ENCODE measurements around the gene SNX14. TPM values are rescaled to one million over a fixed set of nuclear protein-coding genes. Genes with fewer than 3 reads are reported as not detected.

Gene SNX14
- polyA plus RNA-seq, 1 of the 3 experiments (the other 2 are of a cell fraction): 40.4 TPM

- TF ChIP-seq EZH2phosphoT487 (IDR thresholded peaks at IDR 0.05; ENCODE audit: borderline replicate concordance, low read depth) (no peak), MAX (IDR thresholded peaks at IDR 0.05; ENCODE audit: low read depth) (no peak), CTCF (IDR thresholded peaks at IDR 0.05) (no peak), FOSL2 (IDR thresholded peaks at IDR 0.05; ENCODE audit: borderline replicate concordance, low read depth) (no peak), SMC3 (IDR thresholded peaks at IDR 0.05; ENCODE audit: low read depth, low read length) (no peak), ZBTB33 (IDR thresholded peaks at IDR 0.05; ENCODE audit: borderline replicate concordance, low read depth) (no peak), TCF12 (IDR thresholded peaks at IDR 0.05) (no peak), RAD21 (IDR thresholded peaks at IDR 0.05; ENCODE audit: low read length) (no peak), ELF1 (IDR thresholded peaks at IDR 0.05) (no peak), GABPA (IDR thresholded peaks at IDR 0.05; ENCODE audit: low read depth) (no peak)
- TF ChIP-seq, protein P1, sequence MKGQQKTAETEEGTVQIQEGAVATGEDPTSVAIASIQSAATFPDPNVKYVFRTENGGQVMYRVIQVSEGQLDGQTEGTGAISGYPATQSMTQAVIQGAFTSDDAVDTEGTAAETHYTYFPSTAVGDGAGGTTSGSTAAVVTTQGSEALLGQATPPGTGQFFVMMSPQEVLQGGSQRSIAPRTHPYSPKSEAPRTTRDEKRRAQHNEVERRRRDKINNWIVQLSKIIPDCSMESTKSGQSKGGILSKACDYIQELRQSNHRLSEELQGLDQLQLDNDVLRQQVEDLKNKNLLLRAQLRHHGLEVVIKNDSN (IDR thresholded peaks at IDR 0.05; ENCODE audit: borderline replicate concordance, low read depth): no peak
These were observed 43.9 kb upstream of the SNX14 start (continued) for GRCh38 chr6:85637579-85637978.

DNA sequence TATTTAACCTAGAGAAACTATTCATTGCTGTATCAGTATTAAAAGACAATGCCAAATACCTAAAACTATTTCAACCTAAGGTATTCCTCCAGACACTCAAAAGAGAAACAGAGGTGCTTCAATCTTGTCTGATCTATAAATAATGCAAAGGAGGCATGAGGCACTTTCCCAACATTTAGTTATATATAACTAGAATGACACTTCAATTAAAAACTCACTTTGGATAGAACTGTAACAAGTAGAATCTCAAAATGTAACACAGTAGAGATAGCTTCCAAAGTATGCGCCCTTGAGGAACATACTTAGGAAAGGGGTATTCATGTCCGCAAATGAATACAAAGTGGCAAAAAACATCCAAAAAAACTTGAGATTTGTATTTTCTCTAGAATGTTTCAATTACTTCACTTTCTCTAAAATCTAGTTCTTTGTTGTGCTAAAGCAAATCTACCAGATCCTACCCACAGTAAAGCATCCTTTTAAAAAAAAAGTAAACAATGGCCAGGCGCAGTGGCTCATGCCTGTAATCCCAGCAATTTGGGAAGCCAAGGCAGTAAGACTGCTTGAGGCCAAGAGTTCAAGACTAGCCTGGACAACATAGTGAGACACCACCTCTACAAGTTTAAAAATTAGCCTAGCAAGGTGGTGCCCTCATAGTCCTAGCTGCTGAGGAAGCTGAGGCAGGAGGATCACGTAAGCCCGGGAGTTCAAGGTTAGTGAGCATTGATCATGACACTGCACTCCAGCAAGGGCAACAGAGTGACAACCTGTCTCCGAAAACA is 38.7 kb upstream of the SNX14 start:
- H3K4me3 ChIP-seq (ENCODE audit: low read depth in 2 of 2, low read length in 1 of 2): no peak overlapping the region
- H3K27me3 ChIP-seq (ENCODE audit: insufficient read depth): no peaks in the 10 kb centered on the region
- H3K9ac ChIP-seq: no peak overlapping the region
- no peak overlapping the region for H3K27ac ChIP-seq (ENCODE audit: low read depth in 2 of 2, low read length in 1 of 2)
- no peaks in the 10 kb centered on the region for H3K9me2 ChIP-seq
- peaks cover 71 to 86% of the 10 kb centered on the region in 2 experiments for H3K36me3 ChIP-seq (replicated peaks in 1 of 2; ENCODE audit: control insufficient read depth in 1 of 2, insufficient read depth in 2 of 2, low read length in 1 of 2)
- WGBS (ENCODE audit: low lambda C conversion rate): 95% methylated on average over 6 of the region's 6 CpGs
- H4K20me1 ChIP-seq (ENCODE audit: insufficient read depth): peaks cover 86% of the 10 kb centered on the region
- POLR2A ChIA-PET: interaction anchor here (2.9 kb wide), 1 partner anchor 11 kb away, joined by 12 read pairs; the partner anchor contains the start of gene SYNCRIP
- no peaks in the 10 kb centered on the region for H3K4me1 ChIP-seq (ENCODE audit: control insufficient read depth in 1 of 2, insufficient read depth in 2 of 2, low read depth in 1 of 2, low read length in 1 of 2)
- H3K79me2 ChIP-seq (ENCODE audit: insufficient read depth): peaks cover 100% of the 10 kb centered on the region
- H3K9me3 ChIP-seq: no peaks in the 10 kb centered on the region
- no peak overlapping the region for H3K4me2 ChIP-seq
- DNase-seq: no peak
- no peak overlapping the region for H2AFZ ChIP-seq (ENCODE audit: low read depth)
- H3F3A ChIP-seq (replicated peaks; ENCODE audit: insufficient read depth): peaks cover 3% of the 10 kb centered on the region
- CTCF ChIA-PET: interaction anchor here (1.1 kb wide), 1 partner anchor 47 kb away, joined by 3 read pairs; no protein-coding TSS in a partner anchor
- no peak for TF ChIP-seq FOXJ3 (CRISPR knock-in tag; IDR thresholded peaks at IDR 0.05)
- TF ChIP-seq RAD21 (IDR thresholded peaks at IDR 0.05; ENCODE audit: low read length): no peak
- TF ChIP-seq REST (IDR thresholded peaks at IDR 0.05; ENCODE audit: low read depth, low read length): no peak
- no peak for TF ChIP-seq GATA2 (CRISPR knock-in tag; IDR thresholded peaks at IDR 0.05)
- TF ChIP-seq, protein P1 (IDR thresholded peaks at IDR 0.05; ENCODE audit: borderline replicate concordance, low read depth): no peak
- TF ChIP-seq IRF3 (IDR thresholded peaks at IDR 0.05; ENCODE audit: low read depth, low read length): no peak
- no peak for TF ChIP-seq TEAD4 (IDR thresholded peaks at IDR 0.05; ENCODE audit: borderline replicate concordance, insufficient read depth)
- TF ChIP-seq, protein P2, sequence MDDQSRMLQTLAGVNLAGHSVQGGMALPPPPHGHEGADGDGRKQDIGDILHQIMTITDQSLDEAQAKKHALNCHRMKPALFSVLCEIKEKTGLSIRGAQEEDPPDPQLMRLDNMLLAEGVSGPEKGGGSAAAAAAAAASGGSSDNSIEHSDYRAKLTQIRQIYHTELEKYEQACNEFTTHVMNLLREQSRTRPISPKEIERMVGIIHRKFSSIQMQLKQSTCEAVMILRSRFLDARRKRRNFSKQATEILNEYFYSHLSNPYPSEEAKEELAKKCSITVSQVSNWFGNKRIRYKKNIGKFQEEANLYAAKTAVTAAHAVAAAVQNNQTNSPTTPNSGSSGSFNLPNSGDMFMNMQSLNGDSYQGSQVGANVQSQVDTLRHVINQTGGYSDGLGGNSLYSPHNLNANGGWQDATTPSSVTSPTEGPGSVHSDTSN (IDR thresholded peaks at IDR 0.05): no peak
- TF ChIP-seq EZH2phosphoT487 (IDR thresholded peaks at IDR 0.05; ENCODE audit: borderline replicate concordance, low read depth): no peak
- no peak for TF ChIP-seq SMC3 (IDR thresholded peaks at IDR 0.05; ENCODE audit: low read depth, low read length)

Measured in SK-N-SH (cell line).